GM19035 (cell line): ENCODE results near the gene CYLD.
A peak's percentile ranks its signal among the peaks of the same experiment; 100 is the strongest.

Experiments used
- ATAC-seq: cut with Tn5 transposase; IDR thresholded peaks from one replicate; pipeline ENCODE4 v1.9.1; 2021; ENCODE audit not compliant: unreplicated experiment

The CYLD gene

GRCh38 chr16:50737420-50737959, 4.4 kb upstream of the CYLD start:
- no peak for ATAC-seq

GRCh38 chr16:50739031-50739430, 2.9 kb upstream of the CYLD start:
- no peak for ATAC-seq

- no peak for ATAC-seq
Measured at GRCh38 chr16:50740736-50741135, 1.1 kb upstream of the CYLD start.

- ATAC-seq, result no peak
Measured at GRCh38 chr16:50741225-50741780, 583 bp upstream of the CYLD start.

- peak; percentile 7 for ATAC-seq
Measured at GRCh38 chr16:50742576-50743200, 802 bp downstream of the CYLD start.

- ATAC-seq, result no peak
Measured at GRCh38 chr16:50743581-50744225, 1.8 kb downstream of the CYLD start.

GRCh38 chr16:50744881-50745280, 3.0 kb downstream of the CYLD start:
- no peak for ATAC-seq

GRCh38 chr16:50745940-50746339, 4.1 kb downstream of the CYLD start:
- no peak for ATAC-seq

GRCh38 chr16:50747207-50747956, 5.5 kb downstream of the CYLD start:
- peak; percentile 65 for ATAC-seq

- no peak for ATAC-seq
Measured at GRCh38 chr16:50751528-50751927, 9.6 kb downstream of the CYLD start.

- ATAC-seq, result no peak
Measured at GRCh38 chr16:50752471-50753235, 10.8 kb downstream of the CYLD start.

- ATAC-seq, result no peak
Measured at GRCh38 chr16:50756473-50756872, 14.6 kb downstream of the CYLD start.

- ATAC-seq, result no peak
Measured at GRCh38 chr16:50761267-50761666, 19.4 kb downstream of the CYLD start.

GRCh38 chr16:50762241-50762640, 20.4 kb downstream of the CYLD start:
- ATAC-seq, result no peak

GRCh38 chr16:50763211-50763610, 21.3 kb downstream of the CYLD start:
- ATAC-seq, result no peak

- no peak for ATAC-seq
Measured at GRCh38 chr16:50765260-50765659, 23.4 kb downstream of the CYLD start.

GRCh38 chr16:50765861-50766260, 24.0 kb downstream of the CYLD start:
- ATAC-seq, result no peak

- no peak for ATAC-seq
Measured at GRCh38 chr16:50767197-50767596, 25.3 kb downstream of the CYLD start.

- ATAC-seq, result no peak
Measured at GRCh38 chr16:50771366-50771765, 29.5 kb downstream of the CYLD start.

- ATAC-seq, result no peak
Measured at GRCh38 chr16:50774405-50774804, 32.5 kb downstream of the CYLD start.

GRCh38 chr16:50774960-50775359, 33.1 kb downstream of the CYLD start:
- no peak for ATAC-seq
